ENCODE measurements around the gene LAMA5. TPM values are rescaled to one million over a fixed set of nuclear protein-coding genes. Genes with fewer than 3 reads are reported as not detected.
A peak's percentile ranks its signal among the peaks of the same experiment; 100 is the strongest.

The LAMA5 gene
- total RNA-seq, 1 experiment from 2014 or later: 266 TPM

- H3K4me1 Mint-ChIP-seq (ENCODE audit: insufficient read depth, unreplicated experiment): no peaks in the 10 kb centered on the region
- no peaks in the 10 kb centered on the region for H3K9me3 Mint-ChIP-seq (ENCODE audit: unreplicated experiment)
- BruUV-seq (replicated peaks): no TSS peak
- POLR2A ChIA-PET: interaction anchor here (0.6 to 7.7 kb wide), 5 partner anchors 9 to 393 kb away, joined by 3 to 182 read pairs (median 3); partner anchors contain the start of gene LAMA5
- intact Hi-C loops (cut with micrococcal nuclease): no loop called here
- H3K4me3 Mint-ChIP-seq (ENCODE audit: unreplicated experiment): no peak overlapping the region
- H3K27ac Mint-ChIP-seq (ENCODE audit: low read depth, unreplicated experiment): no peak overlapping the region
- DNase-seq (ENCODE audit: unreplicated experiment): no peak
- H3K36me3 Mint-ChIP-seq (ENCODE audit: insufficient read depth, unreplicated experiment): peaks cover 69% of the 10 kb centered on the region
- CTCF ChIA-PET: interaction anchor here (0.7 to 1.2 kb wide), 6 partner anchors 19 to 422 kb away, joined by 3 to 9 read pairs (median 6); no protein-coding TSS in a partner anchor
- H3K27me3 Mint-ChIP-seq (ENCODE audit: insufficient read depth, unreplicated experiment): no peaks in the 10 kb centered on the region
- TF ChIP-seq CTCF (IDR thresholded peaks at IDR 0.05; ENCODE audit: unreplicated experiment): no peak
Measured at GRCh38 chr20:62390317-62391164, 23.4 kb upstream of the LAMA5 start.

GRCh38 chr20:62389601-62390087 lies 22.5 kb upstream of the LAMA5 start:
- POLR2A ChIA-PET: interaction anchor here (0.6 to 7.7 kb wide), 11 partner anchors 10 to 394 kb away, joined by 3 to 182 read pairs (median 7); partner anchors contain the start of genes ADRM1 and LAMA5
- no peak for TF ChIP-seq CTCF (IDR thresholded peaks at IDR 0.05; ENCODE audit: unreplicated experiment)
- peaks cover 73% of the 10 kb centered on the region for H3K36me3 Mint-ChIP-seq (ENCODE audit: insufficient read depth, unreplicated experiment)
- intact Hi-C loops (cut with micrococcal nuclease): loop anchor here (5.0 kb wide), 1 partner anchor 152 kb away; the partner anchor contains the start of gene OSBPL2
- no peak overlapping the region for H3K4me3 Mint-ChIP-seq (ENCODE audit: unreplicated experiment)
- H3K4me1 Mint-ChIP-seq (ENCODE audit: insufficient read depth, unreplicated experiment): no peaks in the 10 kb centered on the region
- DNase-seq (ENCODE audit: unreplicated experiment): no peak
- H3K27me3 Mint-ChIP-seq (ENCODE audit: insufficient read depth, unreplicated experiment): no peaks in the 10 kb centered on the region
- CTCF ChIA-PET: interaction anchor here (0.7 to 1.5 kb wide), 6 partner anchors 58 to 422 kb away, joined by 3 to 9 read pairs (median 5); no protein-coding TSS in a partner anchor
- BruUV-seq (replicated peaks): no TSS peak
- H3K9me3 Mint-ChIP-seq (ENCODE audit: unreplicated experiment): no peaks in the 10 kb centered on the region
- H3K27ac Mint-ChIP-seq (ENCODE audit: low read depth, unreplicated experiment): no peak overlapping the region

GRCh38 chr20:62388839-62389600 lies 21.9 kb upstream of the LAMA5 start:
- Mint-ChIP-seq H3K4me3 (ENCODE audit: unreplicated experiment) (peak overlapping the region; percentile 92), H3K27ac (ENCODE audit: low read depth, unreplicated experiment) (no peak overlapping the region), H3K27me3 (ENCODE audit: insufficient read depth, unreplicated experiment) (no peaks in the 10 kb centered on the region), H3K36me3 (ENCODE audit: insufficient read depth, unreplicated experiment) (peaks cover 79% of the 10 kb centered on the region), H3K4me1 (ENCODE audit: insufficient read depth, unreplicated experiment) (no peaks in the 10 kb centered on the region), H3K9me3 (ENCODE audit: unreplicated experiment) (no peaks in the 10 kb centered on the region)
- intact Hi-C loops (cut with micrococcal nuclease): loop anchor here (5.0 kb wide), 1 partner anchor 152 kb away; the partner anchor contains the start of gene OSBPL2
- TF ChIP-seq CTCF (IDR thresholded peaks at IDR 0.05; ENCODE audit: unreplicated experiment): no peak
- CTCF ChIA-PET: interaction anchor here (0.6 to 1.5 kb wide), 4 partner anchors 21 to 228 kb away, joined by 3 to 5 read pairs (median 4); no protein-coding TSS in a partner anchor
- POLR2A ChIA-PET: interaction anchor here (0.9 to 7.7 kb wide), 13 partner anchors 12 to 407 kb away, joined by 3 to 182 read pairs (median 7); partner anchors contain the start of genes ADRM1, LAMA5 and MRGBP
- DNase-seq (ENCODE audit: unreplicated experiment): no peak
- BruUV-seq (replicated peaks): no TSS peak
